Astrocyte (in vitro differentiated cells and primary cell): ENCODE results near the gene HBG2. TPM values are rescaled to one million over a fixed set of nuclear protein-coding genes. Genes with fewer than 3 reads are reported as not detected.

Experiments used
- DNase-seq: peaks from one replicate; pipeline ENCODE4 v3.0.0-alpha.2; 2010; ENCODE audit warnings: low read depth
- FAIRE-seq: peaks from 2 replicates; lab custom pipeline; 2011; peaks lifted over from hg19 to GRCh38; lab: Jason Lieb, UNC
- H2AFZ ChIP-seq: 2 replicates; pipeline ENCODE4 v1.6.0; 2012; ENCODE audit warnings: low read depth, low read length, inconsistent platforms
- H3K27ac ChIP-seq: 2 replicates; pipeline ENCODE4 v1.5.1; 2011; ENCODE audit warnings: low read depth, low read length, inconsistent platforms
- H3K27me3 ChIP-seq: 2 replicates; pipeline ENCODE4 v1.6.0; 2011; ENCODE audit warnings: low read length, inconsistent platforms; ENCODE audit not compliant: insufficient read depth
- H3K36me3 ChIP-seq: 2 replicates; pipeline ENCODE4 v1.5.1; 2011; ENCODE audit warnings: low read length, inconsistent platforms; ENCODE audit not compliant: insufficient read depth
- H3K4me1 ChIP-seq: 2 replicates; pipeline ENCODE4 v1.5.1; 2011; ENCODE audit warnings: low read length, inconsistent platforms; ENCODE audit not compliant: insufficient read depth
- H3K4me2 ChIP-seq: 2 replicates; pipeline ENCODE4 v1.6.0; 2012; ENCODE audit warnings: low read length, inconsistent platforms
- H3K4me3 ChIP-seq: 2 replicates; pipeline ENCODE4 v1.5.1; 2011; ENCODE audit warnings: low read depth, mild to moderate bottlenecking, low read length, inconsistent platforms; ENCODE audit not compliant: insufficient read depth
- H3K79me2 ChIP-seq: 2 replicates; pipeline ENCODE4 v1.6.0; 2012; ENCODE audit warnings: mild to moderate bottlenecking, low read length, inconsistent platforms; ENCODE audit not compliant: insufficient read depth
- H3K9ac ChIP-seq: 2 replicates; pipeline ENCODE4 v1.6.0; 2012; ENCODE audit warnings: mild to moderate bottlenecking, low read length, inconsistent platforms
- H3K9me3 ChIP-seq: 2 replicates; pipeline ENCODE4 v1.5.1; 2012; ENCODE audit warnings: low read depth, mild to moderate bottlenecking, low read length, inconsistent platforms; ENCODE audit not compliant: insufficient read depth
- H4K20me1 ChIP-seq: 2 replicates; pipeline ENCODE4 v1.6.0; 2012; ENCODE audit warnings: low read length, inconsistent platforms; ENCODE audit not compliant: insufficient read depth
- H3K27ac Mint-ChIP-seq: one replicate; pipeline ENCODE4 v1.8.0; 2021; ENCODE audit warnings: mild to moderate bottlenecking, mixed read lengths; ENCODE audit not compliant: unreplicated experiment
- H3K27me3 Mint-ChIP-seq: one replicate; pipeline ENCODE4 v1.8.0; 2021; ENCODE audit warnings: low read depth, mixed read lengths; ENCODE audit not compliant: unreplicated experiment
- H3K36me3 Mint-ChIP-seq: one replicate; pipeline ENCODE4 v1.8.0; 2021; ENCODE audit warnings: low read depth, mixed read lengths; ENCODE audit not compliant: unreplicated experiment
- H3K4me1 Mint-ChIP-seq: one replicate; pipeline ENCODE4 v1.8.0; 2021; ENCODE audit warnings: low read depth, mixed read lengths; ENCODE audit not compliant: unreplicated experiment
- H3K4me3 Mint-ChIP-seq: one replicate; pipeline ENCODE4 v1.8.0; 2021; ENCODE audit warnings: mild to moderate bottlenecking, moderate library complexity, mixed read lengths; ENCODE audit not compliant: unreplicated experiment
- H3K9me3 Mint-ChIP-seq: one replicate; pipeline ENCODE4 v1.8.0; 2021; ENCODE audit warnings: mild to moderate bottlenecking, mixed read lengths; ENCODE audit not compliant: unreplicated experiment
- CTCF ChIP-seq: IDR thresholded peaks from 2 replicates; pipeline ENCODE4 v1.5.1; 2011; ENCODE audit warnings: low read depth, mild to moderate bottlenecking, inconsistent platforms, low read length, moderate library complexity; ENCODE audit not compliant: insufficient read depth
- EZH2 ChIP-seq: IDR thresholded peaks from 2 replicates; pipeline ENCODE4 v1.6.1; 2012; ENCODE audit warnings: mild to moderate bottlenecking, low read length, inconsistent platforms; ENCODE audit not compliant: insufficient read depth
- total RNA-seq: library from RNA; stranded (reverse); gene quantifications from 2 replicates; pipeline ENCODE4 v1.2.1, GENCODE V29; 2021

Gene HBG2
- total RNA-seq, 1 donor from 2014 or later: not detected

- Mint-ChIP-seq H3K9me3 (no peaks in the 10 kb centered on the region), H3K27ac (no peak overlapping the region), H3K4me1 (peaks cover 15% of the 10 kb centered on the region), H3K4me3 (no peak overlapping the region), H3K27me3 (no peaks in the 10 kb centered on the region), H3K36me3 (no peaks in the 10 kb centered on the region)
- peaks cover 8% of the 10 kb centered on the region for H3K4me1 ChIP-seq
- DNase-seq: no peak
- H4K20me1 ChIP-seq: no peaks in the 10 kb centered on the region
- no peak overlapping the region for H3K4me3 ChIP-seq
- H3K9ac ChIP-seq: no peak overlapping the region
- no peak for FAIRE-seq
- H3K36me3 ChIP-seq: no peaks in the 10 kb centered on the region
- TF ChIP-seq CTCF (no peak), EZH2 (no peak)
- no peak overlapping the region for H3K27ac ChIP-seq
- H3K79me2 ChIP-seq: no peaks in the 10 kb centered on the region
- no peaks in the 10 kb centered on the region for H3K9me3 ChIP-seq
- no peaks in the 10 kb centered on the region for H3K27me3 ChIP-seq
- no peak overlapping the region for H3K4me2 ChIP-seq
- H2AFZ ChIP-seq: no peak overlapping the region
Observed at GRCh38 chr11:5282628-5283027, 28.0 kb upstream of the HBG2 start.

- no peak overlapping the region for H3K27ac ChIP-seq
- no peaks in the 10 kb centered on the region for H3K79me2 ChIP-seq
- no peak overlapping the region for H3K27ac Mint-ChIP-seq
- H3K36me3 Mint-ChIP-seq: no peaks in the 10 kb centered on the region
- no peaks in the 10 kb centered on the region for H3K27me3 Mint-ChIP-seq
- peaks cover 8% of the 10 kb centered on the region for H3K4me1 ChIP-seq
- H3K4me1 Mint-ChIP-seq: peaks cover 15% of the 10 kb centered on the region
- no peaks in the 10 kb centered on the region for H3K9me3 Mint-ChIP-seq
- H3K9me3 ChIP-seq: no peaks in the 10 kb centered on the region
- H3K9ac ChIP-seq: no peak overlapping the region
- H3K27me3 ChIP-seq: no peaks in the 10 kb centered on the region
- no peaks in the 10 kb centered on the region for H4K20me1 ChIP-seq
- no peak for FAIRE-seq
- no peak overlapping the region for H3K4me3 ChIP-seq
- H3K4me2 ChIP-seq: no peak overlapping the region
- H2AFZ ChIP-seq: no peak overlapping the region
- TF ChIP-seq EZH2: no peak
- TF ChIP-seq CTCF: no peak
- no peak for DNase-seq
- H3K36me3 ChIP-seq: no peaks in the 10 kb centered on the region
- H3K4me3 Mint-ChIP-seq: no peak overlapping the region
Observed at GRCh38 chr11:5281596-5281995, 27.0 kb upstream of the HBG2 start.

GRCh38 chr11:5280582-5281102 is 26.1 kb upstream of the HBG2 start:
- Mint-ChIP-seq H3K36me3 (no peaks in the 10 kb centered on the region), H3K4me1 (peaks cover 16% of the 10 kb centered on the region), H3K4me3 (no peak overlapping the region), H3K27me3 (no peaks in the 10 kb centered on the region), H3K9me3 (no peaks in the 10 kb centered on the region), H3K27ac (peak overlapping the region; percentile 89)
- Histone ChIP-seq H3K4me3 (no peak overlapping the region), H3K36me3 (no peaks in the 10 kb centered on the region), H3K79me2 (no peaks in the 10 kb centered on the region), H2AFZ (no peak overlapping the region), H3K4me1 (peaks cover 8% of the 10 kb centered on the region), H3K27me3 (no peaks in the 10 kb centered on the region), H4K20me1 (no peaks in the 10 kb centered on the region), H3K27ac (peak overlapping the region; percentile 46), H3K4me2 (peak overlapping the region; percentile 47), H3K9me3 (no peaks in the 10 kb centered on the region), H3K9ac (no peak overlapping the region)
- DNase-seq (peak; percentile 97), FAIRE-seq (peak; percentile 52)
- TF ChIP-seq EZH2: no peak
- TF ChIP-seq CTCF: no peak
